ENCODE results near the gene RNF180.

RNF180 gene

GRCh38 chr5:64201996-64202395 is 36.4 kb downstream of the RNF180 start:
- DNase-seq (ENCODE audit: low spot score) (no peak), ATAC-seq (ENCODE audit: low read depth) (no peak)
- H3K27ac ChIP-seq (ENCODE audit: poor library complexity, severe bottlenecking): no peak overlapping the region
- H3K27me3 ChIP-seq (ENCODE audit: insufficient read depth, poor library complexity, severe bottlenecking): no peaks in the 10 kb centered on the region
- H3K4me3 ChIP-seq (ENCODE audit: severe bottlenecking): no peak overlapping the region
- no peaks in the 10 kb centered on the region for H3K36me3 ChIP-seq (ENCODE audit: low read depth)
- TF ChIP-seq CTCF (IDR thresholded peaks at IDR 0.05; ENCODE audit: poor library complexity, severe bottlenecking): no peak
- H3K9me3 ChIP-seq (ENCODE audit: severe bottlenecking): no peaks in the 10 kb centered on the region
- H3K4me1 ChIP-seq (ENCODE audit: insufficient read depth, poor library complexity, severe bottlenecking): no peaks in the 10 kb centered on the region

DNA sequence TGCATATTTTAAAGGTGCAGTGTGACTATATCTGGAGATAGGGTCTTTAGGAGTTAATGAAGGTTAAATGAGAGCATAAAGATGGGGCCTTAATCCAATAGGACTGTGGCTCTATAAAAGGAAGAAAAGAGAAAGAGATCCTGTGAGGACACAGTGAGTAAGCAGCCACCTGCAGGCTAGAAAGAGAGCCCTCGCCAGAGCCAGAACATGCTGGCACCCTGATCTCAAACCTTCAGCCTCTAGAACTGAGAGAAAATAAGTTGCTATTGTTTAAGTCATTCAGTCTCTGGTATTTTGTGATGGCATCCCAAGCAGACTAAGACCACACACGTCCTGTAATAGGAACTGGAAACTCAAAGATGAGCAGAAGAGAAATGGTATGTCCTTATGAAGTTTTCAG is 41.0 kb downstream of the RNF180 start:
- TF ChIP-seq CTCF (IDR thresholded peaks at IDR 0.05; ENCODE audit: poor library complexity, severe bottlenecking): no peak
- Histone ChIP-seq H3K4me1 (ENCODE audit: insufficient read depth, poor library complexity, severe bottlenecking) (peaks cover 6% of the 10 kb centered on the region), H3K4me3 (ENCODE audit: severe bottlenecking) (no peak overlapping the region), H3K27ac (ENCODE audit: poor library complexity, severe bottlenecking) (no peak overlapping the region), H3K27me3 (ENCODE audit: insufficient read depth, poor library complexity, severe bottlenecking) (no peaks in the 10 kb centered on the region), H3K9me3 (ENCODE audit: severe bottlenecking) (no peaks in the 10 kb centered on the region), H3K36me3 (ENCODE audit: low read depth) (no peaks in the 10 kb centered on the region)
- DNase-seq (ENCODE audit: low spot score) (no peak), ATAC-seq (ENCODE audit: low read depth) (0 out of 3 replicates have a peak, but pooled peaks have one; percentile 17)

- Histone ChIP-seq H3K27ac (ENCODE audit: poor library complexity, severe bottlenecking) (no peak overlapping the region), H3K4me1 (ENCODE audit: insufficient read depth, poor library complexity, severe bottlenecking) (peaks cover 6% of the 10 kb centered on the region), H3K9me3 (ENCODE audit: severe bottlenecking) (no peaks in the 10 kb centered on the region), H3K27me3 (ENCODE audit: insufficient read depth, poor library complexity, severe bottlenecking) (no peaks in the 10 kb centered on the region), H3K36me3 (ENCODE audit: low read depth) (no peaks in the 10 kb centered on the region), H3K4me3 (ENCODE audit: severe bottlenecking) (no peak overlapping the region)
- no peak for DNase-seq (ENCODE audit: low spot score)
- no peak for ATAC-seq (ENCODE audit: low read depth)
- peak; percentile 72 for TF ChIP-seq CTCF (IDR thresholded peaks at IDR 0.05; ENCODE audit: poor library complexity, severe bottlenecking)
Observed at GRCh38 chr5:64207978-64208377, 42.3 kb downstream of the RNF180 start.

DNA sequence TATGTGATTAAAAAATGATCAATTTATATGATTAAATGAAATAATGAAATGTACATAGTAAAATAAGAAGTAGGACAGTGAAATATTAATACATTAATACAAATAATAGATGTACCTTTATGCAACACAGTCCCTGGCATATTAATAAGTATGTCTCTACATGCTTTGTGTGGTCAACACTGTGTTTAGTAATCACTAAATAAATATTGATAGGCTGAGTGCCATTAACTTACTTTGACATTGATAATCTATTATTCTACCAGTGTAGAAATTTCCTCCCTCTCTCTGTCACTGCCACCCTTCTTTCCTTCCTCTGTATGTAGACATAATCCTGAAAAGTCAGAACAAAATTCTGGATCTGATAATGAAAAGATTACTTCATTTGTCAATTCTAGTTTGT is 43.7 kb downstream of the RNF180 start:
- ATAC-seq (ENCODE audit: low read depth) (no peak), DNase-seq (ENCODE audit: low spot score) (no peak)
- no peak overlapping the region for H3K27ac ChIP-seq (ENCODE audit: poor library complexity, severe bottlenecking)
- peaks cover 6% of the 10 kb centered on the region for H3K4me1 ChIP-seq (ENCODE audit: insufficient read depth, poor library complexity, severe bottlenecking)
- H3K9me3 ChIP-seq (ENCODE audit: severe bottlenecking): no peaks in the 10 kb centered on the region
- no peaks in the 10 kb centered on the region for H3K27me3 ChIP-seq (ENCODE audit: insufficient read depth, poor library complexity, severe bottlenecking)
- no peaks in the 10 kb centered on the region for H3K36me3 ChIP-seq (ENCODE audit: low read depth)
- no peak overlapping the region for H3K4me3 ChIP-seq (ENCODE audit: severe bottlenecking)
- no peak for TF ChIP-seq CTCF (IDR thresholded peaks at IDR 0.05; ENCODE audit: poor library complexity, severe bottlenecking)

GRCh38 chr5:64210866-64211265 is 45.2 kb downstream of the RNF180 start:
- no peak overlapping the region for H3K4me3 ChIP-seq (ENCODE audit: severe bottlenecking)
- TF ChIP-seq CTCF (IDR thresholded peaks at IDR 0.05; ENCODE audit: poor library complexity, severe bottlenecking): no peak
- ATAC-seq (ENCODE audit: low read depth): peak; percentile 95
- peaks cover 6% of the 10 kb centered on the region for H3K4me1 ChIP-seq (ENCODE audit: insufficient read depth, poor library complexity, severe bottlenecking)
- no peaks in the 10 kb centered on the region for H3K36me3 ChIP-seq (ENCODE audit: low read depth)
- no peaks in the 10 kb centered on the region for H3K9me3 ChIP-seq (ENCODE audit: severe bottlenecking)
- H3K27me3 ChIP-seq (ENCODE audit: insufficient read depth, poor library complexity, severe bottlenecking): no peaks in the 10 kb centered on the region
- peak overlapping the region; percentile 21 for H3K27ac ChIP-seq (ENCODE audit: poor library complexity, severe bottlenecking)
- no peak for DNase-seq (ENCODE audit: low spot score)

Data from RWPE2 (cell line).